Sigmoid colon (tissue), 7 donors: ENCODE data around the gene SLC48A1. TPM values are rescaled to one million over a fixed set of nuclear protein-coding genes. Genes with fewer than 3 reads are reported as not detected.

ENCODE experiments used
- DNase-seq: peaks from one replicate; pipeline ENCODE4 v3.0.0-alpha.2; 2019
- H3K27ac ChIP-seq, 4 donors: fragments of 200-600 bp; sonication (generic); one replicate each; pipeline ENCODE4 v1.5.1; 2016 to 2019; ENCODE audit warnings: mild to moderate bottlenecking in 1 of 4
- H3K27me3 ChIP-seq, 3 donors: fragments of 200-600 bp; sonication (generic); one replicate each; pipeline ENCODE4 v1.5.1; 2019; ENCODE audit warnings: mild to moderate bottlenecking in 1 of 3
- H3K36me3 ChIP-seq, 4 donors: fragments of 200-600 bp; sonication (generic); one replicate each; pipeline ENCODE4 v1.5.1; 2016 to 2019
- H3K4me1 ChIP-seq, 4 donors: fragments of 200-600 bp; sonication (generic); one replicate each; pipeline ENCODE4 v1.5.1; 2017 to 2019
- H3K4me3 ChIP-seq, 4 donors: fragments of 200-600 bp; sonication (generic); one replicate each; pipeline ENCODE4 v1.5.1; 2017 to 2019; ENCODE audit warnings: mild to moderate bottlenecking in 2 of 4, moderate library complexity in 1 of 4
- H3K9me3 ChIP-seq, 4 donors: fragments of 200-600 bp in 3 of 4; sonication (generic) in 3 of 4; one replicate each; pipeline versions ENCODE4 v1.5.1 to v1.6.1; 2013 to 2019
- CTCF ChIP-seq, 4 experiments: fragments of 450-650 bp in 3 of 4; fragments of 200-600 bp in 1 of 4; IDR thresholded peaks; one replicate each; pipeline ENCODE4 v1.5.1; 2016 to 2019; ENCODE audit warnings: antibody characterized with exemption in 4 of 4, mild to moderate bottlenecking in 3 of 4, moderate library complexity in 2 of 4
- EP300 ChIP-seq, 4 donors: sonication (generic); formaldehyde crosslinking; IDR thresholded peaks; one replicate each; pipeline ENCODE4 v1.6.1; 2017; ENCODE audit warnings: antibody characterized with exemption in 4 of 4
- POLR2A ChIP-seq, 2 donors: fragments of 450-650 bp; IDR thresholded peaks; one replicate each; pipeline ENCODE4 v1.6.1; 2016; ENCODE audit warnings: antibody characterized with exemption in 2 of 2, mild to moderate bottlenecking in 2 of 2, moderate library complexity in 2 of 2
- POLR2AphosphoS5 ChIP-seq, 4 donors: sonication (generic); formaldehyde crosslinking; IDR thresholded peaks; one replicate each; pipeline ENCODE4 v1.6.1; 2017; ENCODE audit warnings: antibody characterized with exemption in 4 of 4
- WGBS, 2 donors: extraction: QIAGEN DNeasy Blood & Tissue Kit; methylation state at CpG; one replicate each; pipeline ENCODE4 v1.1.7; 2013; 5-methylcytosine and 5-hydroxymethylcytosine counted together
- intact Hi-C: fragments of 100-400 bp; cut with DNase I; formaldehyde crosslinking; loops from one replicate; pipeline ENCODE4 v1.15.1; 2023
- polyA plus RNA-seq, 3 donors: library from polyadenylated mRNA; stranded (reverse); fragments of 200-250 nt; gene quantifications; one replicate each; pipeline ENCODE4 v1.2.3, GENCODE V29; 2013
- total RNA-seq, 4 donors: library from RNA; depleted of rRNA; stranded (reverse); fragments of >200 nt; gene quantifications; one replicate each; pipeline ENCODE4 v1.1.0, GENCODE V29; 2016
- donor health status: healthy with polysubstance abuse.
- donor health status: Bipolar disorder and iron deficiency.
- donor health status: healthy.

SLC48A1 gene
- total and polyA plus RNA-seq, 7 donors = 6.9 to 46.6 (median 30.3) TPM

GRCh38 chr12:47742253-47742825, 30.7 kb upstream of the SLC48A1 start:
- H3K4me3 ChIP-seq = no peak overlapping the region
- H3K36me3 ChIP-seq = no peaks in the 10 kb centered on the region
- intact Hi-C loops = loop anchor here (1.0 kb wide), 1 partner anchor 37 kb away; no protein-coding TSS in a partner anchor
- no peaks in the 10 kb centered on the region for H3K9me3 ChIP-seq
- 43 to 70% methylated on average over 7 of the region's 7 CpGs for WGBS, 2 donors
- no peak overlapping the region for H3K27ac ChIP-seq
- H3K27me3 ChIP-seq = no peaks in the 10 kb centered on the region
- peaks cover 0 to 23% (median 15%) of the 10 kb centered on the region in 4 donors for H3K4me1 ChIP-seq
- no peak for DNase-seq
- TF ChIP-seq POLR2A (IDR thresholded peaks at IDR 0.05) (no peak), POLR2AphosphoS5 (IDR thresholded peaks at IDR 0.05) (no peak), EP300 (IDR thresholded peaks at IDR 0.05) (no peak), CTCF (IDR thresholded peaks at IDR 0.05) (peak; percentile 91 to 98 (median 96))

- TF ChIP-seq POLR2A (IDR thresholded peaks at IDR 0.05) (no peak), CTCF (IDR thresholded peaks at IDR 0.05) (no peak), EP300 (IDR thresholded peaks at IDR 0.05) (no peak), POLR2AphosphoS5 (IDR thresholded peaks at IDR 0.05) (no peak)
- no peaks in the 10 kb centered on the region for H3K36me3 ChIP-seq
- H3K4me1 ChIP-seq = peaks cover 0 to 13% (median 5%) of the 10 kb centered on the region in 4 donors
- H3K27ac ChIP-seq = no peak overlapping the region
- no peaks in the 10 kb centered on the region for H3K27me3 ChIP-seq
- 77 to 85% methylated on average over 9 of the region's 9 CpGs for WGBS, 2 donors
- DNase-seq = no peak
- no peak overlapping the region for H3K4me3 ChIP-seq
- intact Hi-C loops = no loop called here
- no peaks in the 10 kb centered on the region for H3K9me3 ChIP-seq
Observed at GRCh38 chr12:47743311-47743860, 29.7 kb upstream of the SLC48A1 start.

GRCh38 chr12:47744005-47744651, 28.9 kb upstream of the SLC48A1 start:
- DNase-seq = no peak
- Histone ChIP-seq H3K27ac (no peak overlapping the region), H3K36me3 (no peaks in the 10 kb centered on the region), H3K4me3 (no peak overlapping the region), H3K4me1 (peaks cover 0 to 11% (median 5%) of the 10 kb centered on the region in 4 donors), H3K9me3 (no peaks in the 10 kb centered on the region), H3K27me3 (no peaks in the 10 kb centered on the region)
- whole genome bisulfite sequencing, 2 donors = 28 to 42% methylated on average over 10 of the region's 10 CpGs
- intact Hi-C loops = loop anchor here (2.0 kb wide), 1 partner anchor 95 kb away; no protein-coding TSS in a partner anchor
- TF ChIP-seq POLR2A (IDR thresholded peaks at IDR 0.05) = no peak
- TF ChIP-seq CTCF (IDR thresholded peaks at IDR 0.05) = peak in 2 of 4 experiments; percentile 4 to 53

- Histone ChIP-seq H3K27me3 (no peaks in the 10 kb centered on the region), H3K4me3 (no peak overlapping the region), H3K9me3 (no peaks in the 10 kb centered on the region), H3K4me1 (peaks cover 0 to 11% (median 5%) of the 10 kb centered on the region in 4 donors), H3K27ac (no peak overlapping the region), H3K36me3 (no peaks in the 10 kb centered on the region)
- WGBS, 2 donors = 82 to 86% methylated on average over 8 of the region's 8 CpGs
- intact Hi-C loops = loop anchor here (2.0 kb wide), 1 partner anchor 94 kb away; no protein-coding TSS in a partner anchor
- DNase-seq = no peak
- TF ChIP-seq POLR2A (IDR thresholded peaks at IDR 0.05) (no peak), POLR2AphosphoS5 (IDR thresholded peaks at IDR 0.05) (no peak), EP300 (IDR thresholded peaks at IDR 0.05) (no peak), CTCF (IDR thresholded peaks at IDR 0.05) (no peak)
Observed at GRCh38 chr12:47744778-47745436, 28.1 kb upstream of the SLC48A1 start.
